Endometrium (tissue), 2 donors: ENCODE results near the gene KLRC3.
"Not testable (repeated sequence)": the region's sequence is repeated elsewhere in the genome, so short reads cannot be mapped to it uniquely, and the experiment has no call there.

Source experiments
- FAIRE-seq: peaks from 2 replicates; lab custom pipeline; 2012; peaks lifted over from hg19 to GRCh38; lab: Jason Lieb, UNC
- donor health status: control.
- donor health status: control.

Gene KLRC3

DNA sequence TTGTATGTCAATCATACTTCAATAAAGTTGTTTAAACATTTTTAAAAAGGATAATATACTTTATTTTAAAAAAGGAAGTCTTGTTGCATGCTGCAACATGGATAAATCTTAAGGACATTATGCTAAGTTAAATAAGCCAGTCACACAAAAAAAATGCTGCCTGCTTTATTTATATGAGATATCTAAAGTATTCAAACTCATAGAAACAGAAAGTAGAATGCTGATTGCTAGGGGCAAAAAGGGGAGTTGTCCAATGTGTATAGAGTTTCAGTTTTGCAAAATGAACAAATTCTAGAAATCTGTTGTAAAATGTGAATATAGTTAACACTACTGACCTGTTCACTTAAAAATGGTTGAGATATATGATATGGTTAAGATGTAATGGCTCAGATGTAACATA is 19.6 kb downstream of the KLRC3 start:
- FAIRE-seq: no peak

GRCh38 chr12:10398168-10398567 is 22.2 kb downstream of the KLRC3 start:
- FAIRE-seq: no peak

GRCh38 chr12:10397296-10397695 is 23.1 kb downstream of the KLRC3 start:
- no peak for FAIRE-seq

GRCh38 chr12:10396176-10396575 is 24.2 kb downstream of the KLRC3 start:
- not testable (repeated sequence) for FAIRE-seq

- no peak for FAIRE-seq
Observed at GRCh38 chr12:10395390-10395998, 24.9 kb downstream of the KLRC3 start.

GRCh38 chr12:10394531-10395152 is 25.8 kb downstream of the KLRC3 start:
- FAIRE-seq: not testable (repeated sequence)

GRCh38 chr12:10393291-10393690 is 27.1 kb downstream of the KLRC3 start:
- FAIRE-seq: no peak

- FAIRE-seq: no peak
Observed at GRCh38 chr12:10392394-10392930, 27.9 kb downstream of the KLRC3 start.

DNA sequence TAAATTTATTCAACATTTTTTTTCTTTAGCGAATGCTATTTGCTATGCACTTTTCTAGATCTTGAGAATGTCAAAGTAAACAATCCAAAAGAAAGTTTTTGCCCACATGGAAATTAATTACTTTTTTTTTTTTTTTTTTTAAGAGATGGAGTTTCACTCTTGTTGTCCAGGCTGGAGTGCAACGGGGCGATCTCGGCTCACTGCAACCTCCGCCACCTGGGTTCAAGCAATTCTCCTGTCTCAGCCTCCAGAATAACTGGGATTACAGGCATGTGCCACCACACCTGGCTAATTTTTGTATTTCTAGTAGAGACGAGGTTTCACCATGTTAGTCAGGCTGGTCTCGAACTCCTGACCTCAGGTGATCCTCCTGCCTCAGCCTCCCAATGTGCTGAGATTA is 29.4 kb downstream of the KLRC3 start:
- FAIRE-seq: not testable (repeated sequence)

DNA sequence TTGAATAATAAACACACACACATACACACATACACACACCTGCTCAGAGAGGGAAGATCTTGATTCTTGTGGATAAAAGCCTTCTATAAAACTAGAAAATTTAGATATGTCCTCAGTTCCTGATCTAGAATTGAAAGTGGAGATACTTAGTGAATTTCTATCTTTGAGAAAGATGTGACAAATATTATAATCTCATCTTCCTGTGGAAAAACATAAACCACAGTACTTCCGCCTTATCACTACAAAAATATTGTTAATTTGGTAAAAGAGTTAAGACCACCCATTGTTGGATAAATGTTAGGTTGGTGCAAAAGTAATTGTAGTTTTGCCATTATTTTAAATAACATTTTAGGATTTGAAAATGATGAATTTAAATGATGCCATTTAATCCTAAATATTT is 30.5 kb downstream of the KLRC3 start, which contains the start of gene KLRK1:
Gene KLRK1 (minus strand): TSS at position 138 of the 400 bp plus-strand sequence. CDS start 1,231 bp downstream, outside the sequence.
- no peak for FAIRE-seq

DNA sequence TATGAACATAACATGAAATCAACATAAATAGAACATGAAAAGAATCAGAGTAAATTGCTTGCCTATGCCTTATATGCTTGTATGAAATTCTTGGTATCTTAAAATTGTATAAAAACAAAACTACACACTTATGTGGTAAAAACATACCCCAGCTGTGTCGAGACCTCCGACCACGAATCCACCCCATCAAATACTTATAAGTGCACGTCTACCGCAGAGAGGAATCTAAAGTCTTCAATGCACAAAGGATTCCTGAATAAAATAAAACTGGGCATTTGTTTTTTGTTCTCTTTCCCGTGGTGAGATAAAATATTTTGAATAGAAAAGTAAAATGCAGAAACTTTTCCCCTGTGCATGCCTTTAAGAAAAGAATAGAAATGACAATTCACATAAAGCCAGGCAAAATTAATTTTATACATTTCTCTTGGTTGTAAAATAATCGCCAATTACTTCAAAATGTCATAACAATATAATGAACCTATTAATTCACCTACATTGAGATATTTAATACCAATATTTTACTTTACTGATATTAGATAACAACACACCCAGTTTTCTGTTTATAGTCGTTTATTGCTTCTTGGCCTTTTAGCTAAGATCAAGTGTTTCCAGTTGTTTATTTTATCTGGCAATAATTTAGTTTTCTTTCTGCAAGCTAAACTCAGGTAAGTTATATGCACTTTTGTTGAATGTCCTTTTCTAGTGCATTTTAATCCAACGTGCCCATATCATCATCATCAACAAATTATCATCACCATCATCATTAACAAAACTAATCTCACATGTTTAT is 31.6 kb downstream of the KLRC3 start:
- no peak for FAIRE-seq

- not testable (repeated sequence) for FAIRE-seq
Observed at GRCh38 chr12:10387498-10387897, 32.9 kb downstream of the KLRC3 start.

- FAIRE-seq: no peak
Observed at GRCh38 chr12:10386857-10387256, 33.5 kb downstream of the KLRC3 start.

DNA sequence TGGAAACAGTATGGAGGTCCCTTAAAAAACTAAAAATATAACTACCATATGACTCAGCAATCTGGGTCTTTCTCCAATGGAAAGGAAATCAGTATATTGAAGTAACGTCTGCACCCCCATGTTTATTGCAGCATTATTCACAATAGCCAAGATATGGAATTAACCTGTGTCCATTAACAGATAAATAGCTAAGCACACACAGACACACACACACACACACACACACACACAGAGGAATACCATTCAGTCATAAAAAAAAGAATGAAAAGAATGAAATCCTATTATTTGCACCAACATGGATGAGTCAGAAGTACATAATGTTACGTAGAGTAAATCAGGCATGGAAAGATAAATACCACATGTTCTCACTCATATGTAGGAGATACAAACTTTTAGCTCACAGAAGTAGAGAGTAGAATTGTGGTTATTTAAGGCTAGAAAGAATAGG is 35.2 kb downstream of the KLRC3 start:
- FAIRE-seq: no peak

DNA sequence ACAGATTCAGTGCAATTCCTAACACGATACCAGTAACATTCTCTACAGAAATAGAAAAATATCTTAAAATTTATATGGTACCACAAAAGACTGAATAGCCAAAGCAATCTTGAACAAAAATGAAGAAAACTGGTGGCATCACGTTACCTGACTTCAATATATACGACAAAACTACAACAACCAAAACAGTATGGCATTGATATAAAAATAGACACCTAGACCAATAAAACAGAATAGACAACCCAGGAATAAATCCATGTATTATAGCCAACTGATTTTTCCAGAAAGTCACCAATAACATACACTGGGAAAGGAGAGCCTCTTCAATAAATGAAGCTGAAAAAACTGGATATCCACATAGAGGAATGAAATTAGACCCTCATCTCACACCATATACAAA is 36.2 kb downstream of the KLRC3 start:
- FAIRE-seq: no peak

GRCh38 chr12:10381928-10382628 is 38.3 kb downstream of the KLRC3 start:
- no peak for FAIRE-seq

DNA sequence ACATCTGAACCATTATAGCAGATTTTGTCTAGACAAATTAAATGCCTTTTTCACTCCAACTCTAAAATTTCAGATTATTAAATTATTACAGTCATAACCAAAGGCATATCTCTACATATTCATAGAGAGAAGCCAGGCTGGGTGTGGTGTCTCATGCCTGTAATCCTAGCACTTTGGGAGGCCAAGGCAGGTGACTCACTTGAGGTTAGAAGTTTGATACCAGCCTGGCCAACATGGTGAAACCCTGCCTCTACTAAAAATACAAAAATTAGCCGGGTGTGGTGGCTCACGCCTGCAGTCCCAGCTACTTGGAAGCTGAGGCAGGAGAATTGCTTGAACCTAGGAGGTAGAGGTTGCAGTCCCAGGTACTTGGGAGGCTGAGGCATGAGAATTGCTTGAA is 41.7 kb downstream of the KLRC3 start:
- not testable (repeated sequence) for FAIRE-seq

GRCh38 chr12:10374624-10375018 is 45.8 kb downstream of the KLRC3 start:
- FAIRE-seq: no peak

- no peak for FAIRE-seq
Observed at GRCh38 chr12:10372559-10372958, 47.8 kb downstream of the KLRC3 start.

DNA sequence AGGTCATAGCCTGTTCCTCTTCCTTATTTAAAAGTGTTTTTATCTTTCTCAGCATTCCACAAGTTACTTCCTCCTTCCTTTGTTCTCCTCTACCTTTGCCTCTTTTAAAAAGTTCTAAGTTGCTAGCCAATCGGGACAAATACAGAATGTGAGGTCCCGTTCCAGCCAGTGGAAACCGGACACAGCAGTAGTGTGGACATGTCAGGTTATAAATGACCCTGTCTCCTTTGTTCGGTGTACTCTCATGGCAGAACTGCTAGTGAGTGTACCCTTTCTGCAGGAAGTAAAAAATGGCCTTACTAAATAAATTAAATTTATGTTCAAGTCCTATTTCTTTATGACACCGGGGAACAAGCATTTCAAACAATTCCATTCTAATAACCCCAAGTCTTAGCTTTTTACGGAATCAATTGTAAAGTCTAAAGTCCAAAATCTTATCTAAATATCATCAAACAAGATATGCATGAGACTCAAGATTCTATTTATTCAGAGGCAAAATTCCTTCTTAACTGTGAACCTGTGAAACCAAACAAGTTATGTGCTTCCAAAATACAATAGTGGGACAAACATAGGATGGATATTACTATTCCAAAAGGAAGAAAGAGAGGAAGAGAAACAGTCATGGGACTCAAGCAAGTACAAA is 48.4 kb downstream of the KLRC3 start:
- FAIRE-seq: not testable (repeated sequence)

DNA sequence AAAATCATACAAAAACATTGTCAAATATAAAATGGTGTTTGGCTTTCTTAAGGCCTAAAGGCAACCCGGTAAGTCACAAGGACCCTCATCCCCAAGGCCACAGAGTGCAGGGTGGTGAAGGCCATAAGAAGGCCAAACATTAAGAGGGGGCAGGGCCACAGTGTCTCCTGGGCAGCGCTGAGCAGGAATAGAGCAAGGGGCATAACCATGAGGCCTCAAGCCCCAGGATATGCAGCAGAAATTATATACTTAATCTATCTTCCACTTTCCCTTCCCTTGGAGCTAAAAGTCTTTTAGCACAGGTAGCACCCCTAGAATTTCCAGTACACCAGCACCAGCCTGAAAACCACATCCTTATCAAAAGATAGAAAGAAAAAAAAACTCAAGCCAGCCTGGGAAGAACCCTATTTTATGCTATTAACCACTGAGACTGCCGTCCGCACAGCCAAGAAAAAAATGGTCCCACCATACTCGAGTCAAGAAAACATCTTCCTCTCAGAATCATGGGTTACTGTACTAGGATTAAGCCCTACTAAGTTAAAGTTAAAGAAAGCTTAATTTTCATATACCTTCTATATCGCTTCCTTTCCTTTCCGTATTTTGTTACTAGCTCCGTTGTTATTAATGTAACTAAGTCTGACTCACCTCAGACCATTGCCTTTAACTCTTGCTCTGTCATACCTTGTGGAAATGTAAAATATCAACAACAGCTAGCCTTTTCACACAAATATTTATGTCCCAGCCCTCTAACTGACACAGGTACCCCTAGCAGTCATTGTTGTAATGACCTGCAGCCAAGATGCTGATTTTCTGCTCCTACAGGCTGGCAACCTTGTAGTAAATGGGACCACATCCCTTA is 50.6 kb downstream of the KLRC3 start:
- FAIRE-seq: no peak
